Osteoblast (primary cell): ENCODE data around the gene NELL2. TPM values are rescaled to one million over a fixed set of nuclear protein-coding genes. Genes with fewer than 3 reads are reported as not detected.

ENCODE experiments used
- DNase-seq: peaks from one replicate; pipeline ENCODE4 v3.0.0; 2011; ENCODE audit warnings: low spot score, mixed read lengths; ENCODE audit not compliant: insufficient read length; ENCODE audit errors: missing footprints
- H2AFZ ChIP-seq: 2 replicates; pipeline ENCODE4 v1.6.0; 2011; ENCODE audit warnings: mild to moderate bottlenecking, low read length
- H3K27ac ChIP-seq: 2 replicates; pipeline ENCODE4 v1.5.1; 2011; ENCODE audit warnings: mild to moderate bottlenecking, low read depth, low read length, moderate library complexity
- H3K27me3 ChIP-seq: 2 replicates; pipeline ENCODE4 v1.6.0; 2012; ENCODE audit warnings: mild to moderate bottlenecking, control low read depth, inconsistent platforms, low read length, moderate library complexity; ENCODE audit not compliant: insufficient read depth
- H3K36me3 ChIP-seq: 2 replicates; pipeline ENCODE4 v1.5.1; 2011; ENCODE audit warnings: mild to moderate bottlenecking, low read length, control low read depth, moderate library complexity; ENCODE audit not compliant: insufficient read depth
- H3K4me1 ChIP-seq: 2 replicates; pipeline ENCODE4 v1.5.1; 2011; ENCODE audit warnings: mild to moderate bottlenecking, low read length, control low read depth, moderate library complexity; ENCODE audit not compliant: insufficient read depth
- H3K4me2 ChIP-seq: 2 replicates; pipeline ENCODE4 v1.6.0; 2011; ENCODE audit warnings: mild to moderate bottlenecking, low read length; ENCODE audit not compliant: insufficient read depth
- H3K4me3 ChIP-seq: fragments of 200-600 bp; sonication (generic); 3 replicates; pipeline ENCODE4 v1.5.1; 2012; ENCODE audit warnings: mild to moderate bottlenecking, low read length, inconsistent platforms; ENCODE audit not compliant: insufficient read depth
- H3K79me2 ChIP-seq: 2 replicates; pipeline ENCODE4 v1.6.0; 2012; ENCODE audit warnings: mild to moderate bottlenecking, low read length, control low read depth, inconsistent platforms; ENCODE audit not compliant: insufficient read depth
- H3K9me3 ChIP-seq: 2 replicates; pipeline ENCODE4 v1.5.1; 2011; ENCODE audit warnings: low read depth, low read length, control low read depth
- H4K20me1 ChIP-seq: 2 replicates; pipeline ENCODE4 v1.6.0; 2012; ENCODE audit warnings: mild to moderate bottlenecking, low read length, control low read depth; ENCODE audit not compliant: insufficient read depth
- CTCF ChIP-seq: IDR thresholded peaks from 2 replicates; pipeline ENCODE4 v1.5.1; 2011; ENCODE audit warnings: mild to moderate bottlenecking, low read depth, low read length, moderate library complexity; ENCODE audit errors: extremely low read depth
- total RNA-seq: library from RNA; depleted of rRNA; stranded (reverse); fragments of >200 nt; gene quantifications from 2 replicates; pipeline ENCODE4 v1.2.3, GENCODE V29; 2012

NELL2 gene
- total RNA-seq, 1 donor = not detected

DNA sequence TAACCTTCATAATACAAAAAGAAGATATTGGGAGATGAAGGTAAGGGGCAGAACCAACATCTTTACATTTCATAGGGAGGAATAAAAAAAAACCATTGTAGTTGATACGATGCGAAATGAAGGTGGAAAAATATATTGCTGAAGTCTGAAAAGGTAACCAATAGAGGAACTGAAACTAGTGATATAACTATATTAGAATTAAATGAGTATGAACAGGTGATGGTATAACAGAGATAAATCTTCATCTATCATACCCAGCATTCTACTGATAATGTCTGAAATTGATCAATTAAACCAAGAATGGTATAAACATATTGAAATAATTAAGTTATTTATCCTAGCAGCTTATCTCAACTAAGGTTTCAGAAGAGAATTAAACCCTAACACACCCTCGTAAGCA is 332.1 kb downstream of the NELL2 start:
- Histone ChIP-seq H3K4me3 (no peak overlapping the region), H3K27me3 (no peaks in the 10 kb centered on the region), H4K20me1 (no peaks in the 10 kb centered on the region), H2AFZ (no peak overlapping the region), H3K36me3 (no peaks in the 10 kb centered on the region), H3K4me2 (no peak overlapping the region), H3K79me2 (no peaks in the 10 kb centered on the region), H3K27ac (no peak overlapping the region), H3K9me3 (no peaks in the 10 kb centered on the region), H3K4me1 (no peaks in the 10 kb centered on the region)
- TF ChIP-seq CTCF = no peak
- no peak for DNase-seq

GRCh38 chr12:44542716-44543115 is 333.4 kb downstream of the NELL2 start:
- DNase-seq = no peak
- H3K36me3 ChIP-seq = no peaks in the 10 kb centered on the region
- no peaks in the 10 kb centered on the region for H3K27me3 ChIP-seq
- H3K4me1 ChIP-seq = no peaks in the 10 kb centered on the region
- no peak overlapping the region for H3K27ac ChIP-seq
- H3K79me2 ChIP-seq = no peaks in the 10 kb centered on the region
- no peaks in the 10 kb centered on the region for H4K20me1 ChIP-seq
- no peak overlapping the region for H2AFZ ChIP-seq
- TF ChIP-seq CTCF = no peak
- no peak overlapping the region for H3K4me3 ChIP-seq
- no peaks in the 10 kb centered on the region for H3K9me3 ChIP-seq
- no peak overlapping the region for H3K4me2 ChIP-seq

DNA sequence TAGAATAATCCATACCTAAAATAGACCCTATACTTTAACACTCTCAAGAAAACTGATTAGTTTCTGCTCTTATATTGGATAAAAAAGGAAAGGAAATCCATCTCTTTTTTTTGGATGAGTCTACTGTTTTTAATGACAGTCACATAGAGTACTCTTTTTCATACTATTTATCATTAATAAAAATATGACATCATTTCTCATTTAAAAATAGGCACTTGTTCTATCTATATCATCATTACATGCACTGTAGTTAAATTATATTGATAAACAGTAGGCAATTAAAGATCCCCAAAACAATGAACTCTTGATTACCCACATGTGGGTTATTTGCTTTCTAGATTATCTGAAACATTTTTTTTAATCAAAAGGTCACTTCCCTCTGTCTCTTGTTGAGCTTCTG is 338.8 kb downstream of the NELL2 start:
- no peak overlapping the region for H2AFZ ChIP-seq
- H3K4me2 ChIP-seq = no peak overlapping the region
- H3K27me3 ChIP-seq = no peaks in the 10 kb centered on the region
- no peaks in the 10 kb centered on the region for H4K20me1 ChIP-seq
- no peak for DNase-seq
- TF ChIP-seq CTCF = no peak
- H3K27ac ChIP-seq = no peak overlapping the region
- no peaks in the 10 kb centered on the region for H3K4me1 ChIP-seq
- H3K79me2 ChIP-seq = no peaks in the 10 kb centered on the region
- H3K9me3 ChIP-seq = no peaks in the 10 kb centered on the region
- H3K36me3 ChIP-seq = no peaks in the 10 kb centered on the region
- no peak overlapping the region for H3K4me3 ChIP-seq

DNA sequence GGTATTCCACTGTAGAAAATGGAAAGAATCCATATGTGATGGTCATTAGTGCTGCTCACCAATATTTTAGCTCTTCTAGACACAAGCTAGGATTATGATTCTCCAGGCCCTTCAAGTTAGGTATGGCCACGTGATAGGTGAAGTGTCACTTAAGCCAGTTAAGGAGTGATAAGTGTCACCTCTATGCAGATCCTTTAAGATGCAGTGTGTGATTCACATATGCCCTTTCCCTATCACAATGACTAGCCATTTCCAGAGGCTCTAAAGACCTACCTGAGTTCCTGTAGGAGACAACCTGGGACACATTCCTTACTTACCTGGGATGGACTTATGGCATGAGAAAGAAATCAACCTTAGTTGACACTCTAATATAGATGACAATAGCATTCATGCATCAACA is 343.2 kb downstream of the NELL2 start:
- H3K27me3 ChIP-seq = no peaks in the 10 kb centered on the region
- no peak for TF ChIP-seq CTCF
- no peak overlapping the region for H3K4me2 ChIP-seq
- no peak overlapping the region for H3K4me3 ChIP-seq
- no peaks in the 10 kb centered on the region for H4K20me1 ChIP-seq
- no peak for DNase-seq
- no peak overlapping the region for H2AFZ ChIP-seq
- no peaks in the 10 kb centered on the region for H3K4me1 ChIP-seq
- H3K79me2 ChIP-seq = no peaks in the 10 kb centered on the region
- no peaks in the 10 kb centered on the region for H3K36me3 ChIP-seq
- H3K9me3 ChIP-seq = no peaks in the 10 kb centered on the region
- no peak overlapping the region for H3K27ac ChIP-seq
